Esophagus squamous epithelium (tissue), 5 donors: Measurements from ENCODE around the gene COPS3. TPM values are rescaled to one million over a fixed set of nuclear protein-coding genes. Genes with fewer than 3 reads are reported as not detected.
"Not testable (repeated sequence)": the region's sequence is repeated elsewhere in the genome, so short reads cannot be mapped to it uniquely, and the experiment has no call there.

ENCODE experiments used
- DNase-seq: peaks from one replicate; lab custom pipeline; 2025; lab: John Stamatoyannopoulos, UW
- H3K27ac ChIP-seq, 4 donors: fragments of 200-600 bp; sonication (generic); one replicate each; pipeline ENCODE4 v1.5.1; 2016 to 2019; ENCODE audit warnings: mild to moderate bottlenecking in 1 of 4
- H3K27me3 ChIP-seq, 4 donors: fragments of 200-600 bp; sonication (generic); 1 replicate in 3 of 4; 2 replicates in 1 of 4; pipeline versions ENCODE4 v1.5.1 to v1.6.0; 2017 to 2021; ENCODE audit warnings: antibody characterized with exemption in 1 of 4
- H3K36me3 ChIP-seq, 3 donors: fragments of 200-600 bp; sonication (generic); one replicate each; pipeline ENCODE4 v1.5.1; 2016 to 2019
- H3K4me1 ChIP-seq, 3 donors: fragments of 200-600 bp; sonication (generic); one replicate each; pipeline ENCODE4 v1.5.1; 2017 to 2019
- H3K4me3 ChIP-seq, 4 donors: fragments of 200-600 bp; sonication (generic); 1 replicate in 3 of 4; 2 replicates in 1 of 4; pipeline ENCODE4 v1.5.1; 2016 to 2019; ENCODE audit warnings: mild to moderate bottlenecking in 2 of 4, moderate library complexity in 1 of 4
- H3K9me3 ChIP-seq, 3 donors: fragments of 200-600 bp; sonication (generic); one replicate each; pipeline ENCODE4 v1.5.1; 2016 to 2019
- CTCF ChIP-seq, 6 experiments: fragments of 450-650 bp in 4 of 6; fragments of 200-600 bp in 2 of 6; sonication (generic) in 2 of 6; IDR thresholded peaks; one replicate each; pipeline ENCODE4 v1.5.1; 2016 to 2019; ENCODE audit warnings: antibody characterized with exemption in 6 of 6, mild to moderate bottlenecking in 4 of 6, moderate library complexity in 4 of 6
- POLR2A ChIP-seq, 4 donors: fragments of 450-650 bp; IDR thresholded peaks; one replicate each; pipeline ENCODE4 v1.6.1; 2017; ENCODE audit warnings: antibody characterized with exemption in 4 of 4, mild to moderate bottlenecking in 4 of 4, moderate library complexity in 3 of 4
- WGBS, 2 donors: methylation state at CpG; one replicate each; pipeline ENCODE4 v1.1.5; 2018; 5-methylcytosine and 5-hydroxymethylcytosine counted together
- intact Hi-C: fragments of 100-400 bp; cut with DNase I; formaldehyde crosslinking; loops from one replicate; pipeline ENCODE4 v1.15.0; 2022
- total RNA-seq, 4 donors: library from RNA; depleted of rRNA; stranded (reverse); fragments of >200 nt; gene quantifications; one replicate each; pipeline ENCODE4 v1.1.0, GENCODE V29; 2016
- donor health status: DM: yes; HTN: yes; CAD: no.

The COPS3 gene
- total RNA-seq, 4 donors from 2014 or later: 34.0 to 91.6 (median 68.7) TPM

- intact Hi-C loops: no loop called here
- Histone ChIP-seq H3K36me3 (peaks cover 3 to 100% (median 46%) of the 10 kb centered on the region in 3 donors), H3K4me3 (no peak overlapping the region), H3K27me3 (no peaks in the 10 kb centered on the region), H3K27ac (no peak overlapping the region), H3K9me3 (no peaks in the 10 kb centered on the region), H3K4me1 (no peaks in the 10 kb centered on the region)
- DNase-seq: no peak
- WGBS, 2 donors: 95 to 100% methylated on average over 1 of the region's 1 CpG
- TF ChIP-seq CTCF (IDR thresholded peaks at IDR 0.05) (no peak), POLR2A (IDR thresholded peaks at IDR 0.05) (no peak)
Observed at GRCh38 chr17:17256316-17256715, 24.7 kb downstream of the COPS3 start.

GRCh38 chr17:17255689-17256088 is 25.4 kb downstream of the COPS3 start:
- H3K9me3 ChIP-seq, H3K27ac ChIP-seq, intact Hi-C loops, H3K27me3 ChIP-seq, DNase-seq, H3K4me3 ChIP-seq, H3K4me1 ChIP-seq: not testable (repeated sequence)
- WGBS, 2 donors: 85 to 89% methylated on average over 11 of the region's 11 CpGs
- peaks cover 3 to 100% (median 46%) of the 10 kb centered on the region in 3 donors for H3K36me3 ChIP-seq

- H3K9me3 ChIP-seq: no peaks in the 10 kb centered on the region
- peaks cover 0 to 100% (median 43%) of the 10 kb centered on the region in 3 donors for H3K36me3 ChIP-seq
- no peak overlapping the region for H3K27ac ChIP-seq
- no peaks in the 10 kb centered on the region for H3K4me1 ChIP-seq
- no peaks in the 10 kb centered on the region for H3K27me3 ChIP-seq
- intact Hi-C loops: no loop called here
- no peak overlapping the region for H3K4me3 ChIP-seq
- 87% methylated on average over 3 of the region's 3 CpGs for WGBS, 2 donors
- TF ChIP-seq POLR2A (IDR thresholded peaks at IDR 0.05) (no peak), CTCF (IDR thresholded peaks at IDR 0.05) (no peak)
- DNase-seq: no peak
Observed at GRCh38 chr17:17254036-17254435, 27.0 kb downstream of the COPS3 start.

- peaks cover 0 to 100% (median 45%) of the 10 kb centered on the region in 3 donors for H3K36me3 ChIP-seq
- H3K4me3 ChIP-seq: no peak overlapping the region
- H3K4me1 ChIP-seq: no peaks in the 10 kb centered on the region
- no peaks in the 10 kb centered on the region for H3K9me3 ChIP-seq
- intact Hi-C loops: no loop called here
- 97 to 100% methylated on average over 3 of the region's 3 CpGs for WGBS, 2 donors
- TF ChIP-seq CTCF (IDR thresholded peaks at IDR 0.05) (no peak), POLR2A (IDR thresholded peaks at IDR 0.05) (no peak)
- no peak overlapping the region for H3K27ac ChIP-seq
- no peak for DNase-seq
- no peaks in the 10 kb centered on the region for H3K27me3 ChIP-seq
Observed at GRCh38 chr17:17253406-17253805, 27.6 kb downstream of the COPS3 start.

- 79 to 82% methylated on average over 3 to 8 of the region's 9 CpGs for WGBS, 2 donors
- Histone ChIP-seq H3K27me3 (no peaks in the 10 kb centered on the region), H3K4me3 (no peak overlapping the region), H3K36me3 (peaks cover 0 to 100% (median 56%) of the 10 kb centered on the region in 3 donors), H3K9me3 (no peaks in the 10 kb centered on the region), H3K4me1 (no peaks in the 10 kb centered on the region), H3K27ac (no peak overlapping the region)
- no peak for DNase-seq
- TF ChIP-seq CTCF (IDR thresholded peaks at IDR 0.05) (no peak), POLR2A (IDR thresholded peaks at IDR 0.05) (no peak)
- intact Hi-C loops: no loop called here
Observed at GRCh38 chr17:17252149-17252661, 28.8 kb downstream of the COPS3 start.

GRCh38 chr17:17246879-17247278 is 34.2 kb downstream of the COPS3 start:
- no peak for DNase-seq
- WGBS, 2 donors: 78 to 88% methylated on average over 3 of the region's 3 CpGs
- Histone ChIP-seq H3K4me3 (no peak overlapping the region), H3K4me1 (no peaks in the 10 kb centered on the region), H3K27me3 (no peaks in the 10 kb centered on the region), H3K9me3 (no peaks in the 10 kb centered on the region), H3K36me3 (peaks cover 0 to 68% (median 38%) of the 10 kb centered on the region in 3 donors), H3K27ac (no peak overlapping the region)
- intact Hi-C loops: no loop called here
- TF ChIP-seq POLR2A (IDR thresholded peaks at IDR 0.05): no peak
- no peak for TF ChIP-seq CTCF (IDR thresholded peaks at IDR 0.05)
